Skin epidermis (tissue), 12 donors: ENCODE measurements around the gene PPP1R37.
A peak's percentile ranks its signal among the peaks of the same experiment; 100 is the strongest.

Experiments used
- H3K27ac ChIP-seq, 21 experiments: fragments of 200-600 bp; sonication (generic) in 11 of 21; one replicate each; pipeline ENCODE4 v1.5.0; 2020; ENCODE audit warnings: mild to moderate bottlenecking in 3 of 21, inconsistent platforms in 2 of 21, moderate library complexity in 2 of 21
- H3K4me3 ChIP-seq, 7 experiments: fragments of 200-600 bp; sonication (generic) in 2 of 7; one replicate each; pipeline ENCODE4 v1.5.0; 2020; ENCODE audit warnings: inconsistent platforms in 2 of 7, mild to moderate bottlenecking in 2 of 7, moderate library complexity in 1 of 7

Gene PPP1R37

GRCh38 chr19:45159210-45159970 lies 66.4 kb downstream of the PPP1R37 start:
- Histone ChIP-seq H3K4me3 (no peak overlapping the region), H3K27ac (peak overlapping the region in 2 of 21 experiments; percentile 11 to 75)

GRCh38 chr19:45159971-45160324 lies 67.0 kb downstream of the PPP1R37 start:
- H3K27ac ChIP-seq = peak overlapping the region in 3 of 21 experiments; percentile 11 to 75 (median 52)
- no peak overlapping the region for H3K4me3 ChIP-seq

GRCh38 chr19:45160870-45161737 lies 68.1 kb downstream of the PPP1R37 start, which contains the start of gene NKPD1:
TSS of gene NKPD1 (minus strand) at chr19:45160982. CDS start at chr19:45160150, 832 bp downstream.
- peak within 1 kb of the TSS in 5 of 7 experiments; percentile 10 to 39 (median 20) for H3K4me3 ChIP-seq

GRCh38 chr19:45161738-45162607 lies 69.0 kb downstream of the PPP1R37 start:
- Histone ChIP-seq H3K4me3 (peak overlapping the region in 6 of 7 experiments; percentile 10 to 39 (median 18)), H3K27ac (peak overlapping the region in 19 of 21 experiments; percentile 10 to 76 (median 67))

More at GRCh38 chr19:45160870-45161737, 68.1 kb downstream of the PPP1R37 start, which contains the start of gene NKPD1:
- peak within 1 kb of the TSS in 19 of 21 experiments; percentile 10 to 76 (median 67) for H3K27ac ChIP-seq

GRCh38 chr19:45162608-45163143 lies 69.7 kb downstream of the PPP1R37 start:
- peak overlapping the region in 6 of 7 experiments; percentile 10 to 39 (median 18) for H3K4me3 ChIP-seq
- peak overlapping the region in 18 of 21 experiments; percentile 16 to 76 (median 67) for H3K27ac ChIP-seq

GRCh38 chr19:45163156-45163555 lies 70.2 kb downstream of the PPP1R37 start:
- Histone ChIP-seq H3K27ac (peak overlapping the region in 11 of 21 experiments; percentile 15 to 76 (median 68)), H3K4me3 (no peak overlapping the region)

- H3K27ac ChIP-seq = peak overlapping the region in 16 of 21 experiments; percentile 4 to 75 (median 54)
Observed at GRCh38 chr19:45163751-45164460, 70.9 kb downstream of the PPP1R37 start.

GRCh38 chr19:45164577-45165335 lies 71.8 kb downstream of the PPP1R37 start:
- Histone ChIP-seq H3K27ac (peak overlapping the region in 16 of 21 experiments; percentile 4 to 75 (median 49)), H3K4me3 (no peak overlapping the region)

More at GRCh38 chr19:45163751-45164460, 70.9 kb downstream of the PPP1R37 start:
- no peak overlapping the region for H3K4me3 ChIP-seq

GRCh38 chr19:45166723-45167252 lies 73.8 kb downstream of the PPP1R37 start:
- Histone ChIP-seq H3K27ac (peak overlapping the region in 2 of 21 experiments; percentile 31 to 35), H3K4me3 (no peak overlapping the region)

- H3K27ac ChIP-seq = no peak overlapping the region
- no peak overlapping the region for H3K4me3 ChIP-seq
Observed at GRCh38 chr19:45168767-45169351, 75.9 kb downstream of the PPP1R37 start.

GRCh38 chr19:45169602-45170001 lies 76.6 kb downstream of the PPP1R37 start:
- H3K27ac ChIP-seq = no peak overlapping the region
- H3K4me3 ChIP-seq = no peak overlapping the region

GRCh38 chr19:45170146-45171106 lies 77.4 kb downstream of the PPP1R37 start:
- Histone ChIP-seq H3K4me3 (no peak overlapping the region), H3K27ac (peak overlapping the region in 16 of 21 experiments; percentile 5 to 82 (median 59))

- peak overlapping the region in 16 of 21 experiments; percentile 9 to 82 (median 65) for H3K27ac ChIP-seq
Observed at GRCh38 chr19:45171211-45171623, 78.2 kb downstream of the PPP1R37 start.

GRCh38 chr19:45172173-45172572 lies 79.2 kb downstream of the PPP1R37 start:
- peak overlapping the region in 15 of 21 experiments; percentile 4 to 69 (median 36) for H3K27ac ChIP-seq
- no peak overlapping the region for H3K4me3 ChIP-seq

More at GRCh38 chr19:45171211-45171623, 78.2 kb downstream of the PPP1R37 start:
- H3K4me3 ChIP-seq = no peak overlapping the region

GRCh38 chr19:45172611-45173208 lies 79.7 kb downstream of the PPP1R37 start:
- H3K4me3 ChIP-seq = no peak overlapping the region
- H3K27ac ChIP-seq = peak overlapping the region in 15 of 21 experiments; percentile 4 to 69 (median 36)
